Astrocyte of the spinal cord (primary cell): Measurements from ENCODE around the gene SOX13.

Experiments used
- DNase-seq: peaks from one replicate; pipeline ENCODE4 v3.0.0; 2011; ENCODE audit warnings: low read depth, low spot score
- H3K4me3 ChIP-seq: 2 replicates; pipeline ENCODE4 v1.5.1; 2011; ENCODE audit warnings: low read depth, mild to moderate bottlenecking, low read length, moderate library complexity
- in situ Hi-C: cut with HindIII; loops from 2 replicates; pipeline ENCODE4 v1.10.0; 2017; ENCODE audit warnings: low sequenced_read_pairs
- TF ChIP-seq, protein P1 (sequence below): IDR thresholded peaks from 2 replicates; pipeline ENCODE4 v1.5.1; 2012; ENCODE audit warnings: low read depth, mild to moderate bottlenecking, low read length, inconsistent platforms

The SOX13 gene

DNA sequence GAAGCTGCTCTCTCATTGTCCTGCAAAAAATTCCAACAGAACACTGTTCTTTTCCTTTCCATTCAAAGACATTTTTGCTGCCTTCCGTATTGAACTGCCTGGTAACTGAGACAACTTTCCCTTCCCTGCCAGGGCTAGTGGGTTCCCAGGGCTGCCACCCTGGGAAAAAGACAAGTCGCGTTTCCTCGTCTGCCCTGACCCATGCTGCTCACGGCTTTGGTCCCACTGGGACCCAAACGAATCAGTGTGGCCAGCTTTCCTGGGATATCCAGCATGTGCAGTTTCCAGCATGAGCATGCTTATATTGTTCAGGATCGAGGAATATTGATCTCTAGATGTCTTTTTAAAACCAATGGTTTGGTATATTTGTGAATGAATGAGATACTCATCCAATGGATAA, 18.2 kb downstream of the SOX13 start:
- TF ChIP-seq, protein P1, sequence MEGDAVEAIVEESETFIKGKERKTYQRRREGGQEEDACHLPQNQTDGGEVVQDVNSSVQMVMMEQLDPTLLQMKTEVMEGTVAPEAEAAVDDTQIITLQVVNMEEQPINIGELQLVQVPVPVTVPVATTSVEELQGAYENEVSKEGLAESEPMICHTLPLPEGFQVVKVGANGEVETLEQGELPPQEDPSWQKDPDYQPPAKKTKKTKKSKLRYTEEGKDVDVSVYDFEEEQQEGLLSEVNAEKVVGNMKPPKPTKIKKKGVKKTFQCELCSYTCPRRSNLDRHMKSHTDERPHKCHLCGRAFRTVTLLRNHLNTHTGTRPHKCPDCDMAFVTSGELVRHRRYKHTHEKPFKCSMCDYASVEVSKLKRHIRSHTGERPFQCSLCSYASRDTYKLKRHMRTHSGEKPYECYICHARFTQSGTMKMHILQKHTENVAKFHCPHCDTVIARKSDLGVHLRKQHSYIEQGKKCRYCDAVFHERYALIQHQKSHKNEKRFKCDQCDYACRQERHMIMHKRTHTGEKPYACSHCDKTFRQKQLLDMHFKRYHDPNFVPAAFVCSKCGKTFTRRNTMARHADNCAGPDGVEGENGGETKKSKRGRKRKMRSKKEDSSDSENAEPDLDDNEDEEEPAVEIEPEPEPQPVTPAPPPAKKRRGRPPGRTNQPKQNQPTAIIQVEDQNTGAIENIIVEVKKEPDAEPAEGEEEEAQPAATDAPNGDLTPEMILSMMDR = no peak
- in situ Hi-C loops = no loop called here
- DNase-seq = no peak
- no peak overlapping the region for H3K4me3 ChIP-seq

- in situ Hi-C loops = no loop called here
- DNase-seq = no peak
- no peak overlapping the region for H3K4me3 ChIP-seq
- TF ChIP-seq, protein P1 = no peak
These were observed 18.9 kb downstream of the SOX13 start for GRCh38 chr1:204091787-204092312.

DNA sequence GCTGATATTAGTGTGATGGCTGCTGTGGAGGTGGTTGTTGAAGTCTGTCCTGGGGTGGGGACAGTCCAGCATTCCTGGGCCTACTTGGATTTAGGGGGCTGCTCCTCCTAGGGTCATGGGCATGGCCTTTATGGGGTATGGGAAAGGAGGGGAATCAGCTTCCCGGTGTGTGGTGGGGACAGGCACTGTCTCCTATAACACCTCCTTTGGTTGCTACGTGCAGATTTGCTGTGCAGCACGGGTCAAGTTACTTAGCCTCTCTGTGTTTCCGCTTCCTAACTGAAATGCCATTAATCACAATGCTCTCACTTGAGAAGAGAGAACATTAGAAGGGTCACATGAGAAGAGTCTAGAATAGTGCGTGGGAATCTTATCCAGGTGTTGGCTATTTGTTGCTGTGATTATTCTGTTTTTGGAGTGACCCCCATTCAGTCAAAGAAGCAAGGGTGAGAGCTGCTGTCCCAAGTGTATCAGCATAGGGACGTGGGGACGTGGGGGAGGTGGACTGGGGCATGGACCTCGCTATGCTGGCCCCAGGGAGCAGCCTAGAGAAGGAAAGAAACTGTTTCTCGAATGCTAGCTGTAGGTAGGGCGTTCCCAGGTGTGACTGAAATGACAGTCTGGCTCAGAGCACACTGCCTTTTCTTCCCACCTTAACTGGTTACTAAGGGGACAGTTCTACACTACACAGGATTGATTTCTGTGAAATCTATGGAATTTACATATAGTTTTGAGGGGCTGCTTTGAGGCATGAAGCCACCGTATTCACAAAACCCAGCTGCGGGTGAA, 19.9 kb downstream of the SOX13 start:
- TF ChIP-seq, protein P1 = no peak
- no peak overlapping the region for H3K4me3 ChIP-seq
- in situ Hi-C loops = no loop called here
- DNase-seq = no peak

- TF ChIP-seq, protein P1 = no peak
- in situ Hi-C loops = no loop called here
- no peak for DNase-seq
- H3K4me3 ChIP-seq = no peak overlapping the region
These were observed 20.5 kb downstream of the SOX13 start for GRCh38 chr1:204093421-204093717.

DNA sequence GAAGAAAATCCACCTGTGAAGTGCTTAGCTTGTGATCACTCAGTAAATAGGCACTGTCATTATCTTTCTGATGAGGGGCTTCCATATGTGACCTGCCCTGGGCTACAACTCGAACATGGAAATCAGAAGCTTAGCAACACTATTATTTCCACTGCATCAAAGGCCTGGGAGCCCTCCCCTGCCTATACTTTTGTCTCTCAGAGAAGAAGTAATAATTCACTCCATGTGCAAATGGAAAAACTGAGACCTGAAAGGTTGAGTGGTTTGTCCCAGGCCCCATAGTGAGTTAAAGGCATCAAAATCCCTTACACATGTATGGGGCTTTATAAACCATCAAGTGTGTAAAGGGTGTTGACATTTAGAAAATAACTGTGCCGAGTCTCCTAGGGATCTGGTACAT, 20.9 kb downstream of the SOX13 start:
- DNase-seq = no peak
- in situ Hi-C loops = no loop called here
- no peak overlapping the region for H3K4me3 ChIP-seq
- TF ChIP-seq, protein P1 = no peak

GRCh38 chr1:204094313-204094729, 21.4 kb downstream of the SOX13 start:
- TF ChIP-seq, protein P1 = no peak
- H3K4me3 ChIP-seq = no peak overlapping the region
- DNase-seq = no peak
- in situ Hi-C loops = no loop called here
